ENCODE measurements around the gene MEA1. TPM values are rescaled to one million over a fixed set of nuclear protein-coding genes. Genes with fewer than 3 reads are reported as not detected.

MEA1 gene
- total RNA-seq, 1 experiment from 2014 or later = 64.8 TPM

GRCh38 chr6:42989923-42990322 is 23.8 kb downstream of the MEA1 start:
- no peaks in the 10 kb centered on the region for H3K27me3 ChIP-seq (ENCODE audit: insufficient read depth, low read length)
- H3K27ac ChIP-seq (ENCODE audit: low read depth, low read length) = no peak overlapping the region
- no peak for TF ChIP-seq YY1 (IDR thresholded peaks at IDR 0.05; ENCODE audit: extremely low read depth, insufficient replicate concordance, low read depth, low read length)
- no peak for TF ChIP-seq TCF7L2 (IDR thresholded peaks at IDR 0.05; ENCODE audit: borderline replicate concordance, extremely low read depth, insufficient read depth, insufficient read length)
- no peak for TF ChIP-seq SRF (IDR thresholded peaks at IDR 0.05; ENCODE audit: low read depth)
- TF ChIP-seq, protein P1, sequence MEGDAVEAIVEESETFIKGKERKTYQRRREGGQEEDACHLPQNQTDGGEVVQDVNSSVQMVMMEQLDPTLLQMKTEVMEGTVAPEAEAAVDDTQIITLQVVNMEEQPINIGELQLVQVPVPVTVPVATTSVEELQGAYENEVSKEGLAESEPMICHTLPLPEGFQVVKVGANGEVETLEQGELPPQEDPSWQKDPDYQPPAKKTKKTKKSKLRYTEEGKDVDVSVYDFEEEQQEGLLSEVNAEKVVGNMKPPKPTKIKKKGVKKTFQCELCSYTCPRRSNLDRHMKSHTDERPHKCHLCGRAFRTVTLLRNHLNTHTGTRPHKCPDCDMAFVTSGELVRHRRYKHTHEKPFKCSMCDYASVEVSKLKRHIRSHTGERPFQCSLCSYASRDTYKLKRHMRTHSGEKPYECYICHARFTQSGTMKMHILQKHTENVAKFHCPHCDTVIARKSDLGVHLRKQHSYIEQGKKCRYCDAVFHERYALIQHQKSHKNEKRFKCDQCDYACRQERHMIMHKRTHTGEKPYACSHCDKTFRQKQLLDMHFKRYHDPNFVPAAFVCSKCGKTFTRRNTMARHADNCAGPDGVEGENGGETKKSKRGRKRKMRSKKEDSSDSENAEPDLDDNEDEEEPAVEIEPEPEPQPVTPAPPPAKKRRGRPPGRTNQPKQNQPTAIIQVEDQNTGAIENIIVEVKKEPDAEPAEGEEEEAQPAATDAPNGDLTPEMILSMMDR (IDR thresholded peaks at IDR 0.05 in 2 of 3, conservative IDR thresholded peaks at IDR 0.05 in 1 of 3; ENCODE audit: borderline replicate concordance in 1 of 3, insufficient read depth in 1 of 3, low read depth in 2 of 3, low read length in 2 of 3) = no peak
- TF ChIP-seq ZFX (IDR thresholded peaks at IDR 0.05) = no peak
- no peak for TF ChIP-seq SIN3A (IDR thresholded peaks at IDR 0.05; ENCODE audit: low read depth)
- TF ChIP-seq POLR2AphosphoS5 (IDR thresholded peaks at IDR 0.05; ENCODE audit: low read depth, low read length) = no peak
- TF ChIP-seq ZNF274 (IDR thresholded peaks at IDR 0.05; ENCODE audit: low read depth, low read length) = no peak
- TF ChIP-seq REST (IDR thresholded peaks at IDR 0.05; ENCODE audit: low read depth) = no peak
- no peak for TF ChIP-seq CBX3 (IDR thresholded peaks at IDR 0.05; ENCODE audit: low read depth)
- no peak for TF ChIP-seq POLR2A (IDR thresholded peaks at IDR 0.05; ENCODE audit: borderline replicate concordance, extremely low read depth, insufficient read depth, insufficient read length)
- no peak for TF ChIP-seq ZBTB33 (IDR thresholded peaks at IDR 0.05; ENCODE audit: extremely low read depth, insufficient replicate concordance, low read length)
- no peak for TF ChIP-seq EZH2phosphoT487 (IDR thresholded peaks at IDR 0.05; ENCODE audit: borderline replicate concordance)
- no peak for TF ChIP-seq CEBPB (IDR thresholded peaks at IDR 0.05; ENCODE audit: low read depth)
- TF ChIP-seq JUND (IDR thresholded peaks at IDR 0.05) = no peak
- TF ChIP-seq MAX (IDR thresholded peaks at IDR 0.05) = no peak
- POLR2A ChIA-PET = no interaction called here
- no peak overlapping the region for H2AFZ ChIP-seq (ENCODE audit: low read depth, low read length, poor library complexity, severe bottlenecking)
- DNase-seq (ENCODE audit: low read depth, low spot score) (no peak), ATAC-seq (no peak)
- H3K9me2 ChIP-seq (ENCODE audit: insufficient read depth) = no peaks in the 10 kb centered on the region
- H3K9me3 ChIP-seq (ENCODE audit: control insufficient read depth in 1 of 2, insufficient read depth in 1 of 2, low read depth in 1 of 2, low read length in 2 of 2) = no peaks in the 10 kb centered on the region
- peaks cover 6 to 12% of the 10 kb centered on the region in 2 experiments; a peak in 3 of 4 replicates for H3K4me1 ChIP-seq (ENCODE audit: control insufficient read depth in 1 of 2, insufficient read depth in 2 of 2, low read length in 2 of 2)
- no TSS peak for BruUV-seq (replicated peaks)
- no peak overlapping the region for H3K4me3 ChIP-seq (replicated peaks in 1 of 2; ENCODE audit: low read depth in 1 of 2, low read length in 2 of 2)
- peaks cover 33% of the 10 kb centered on the region for H3K79me2 ChIP-seq (ENCODE audit: insufficient read depth, low read length)
- H3K4me2 ChIP-seq (ENCODE audit: low read length) = no peak overlapping the region
- H4K20me1 ChIP-seq (ENCODE audit: insufficient read depth) = no peaks in the 10 kb centered on the region
- RAD21 ChIA-PET (ENCODE audit: low non-redundant PET in 1 of 2, low total read pairs in 2 of 2, uncharacterized antibody in 2 of 2, unreplicated experiment in 2 of 2) = no interaction called here
- intact Hi-C loops (cut with micrococcal nuclease) = no loop called here
- no peak overlapping the region for H3K9ac ChIP-seq (ENCODE audit: low read length)
- CTCF ChIA-PET = no interaction called here
- peaks cover 5 to 13% of the 10 kb centered on the region in 2 experiments; a peak in 3 of 4 replicates for H3K36me3 ChIP-seq (ENCODE audit: control insufficient read depth in 1 of 2, insufficient read depth in 2 of 2, low read length in 2 of 2)
